ENCODE data around the gene ATP5PO. TPM values are rescaled to one million over a fixed set of nuclear protein-coding genes. Genes with fewer than 3 reads are reported as not detected.

ATP5PO gene
- total and polyA plus RNA-seq, 4 donors: 72.8 to 200 (median 131) TPM

- TF ChIP-seq RXRA (IDR thresholded peaks at IDR 0.05) (no peak), TAF1 (conservative IDR thresholded peaks at IDR 0.05) (no peak), FOXA1 (IDR thresholded peaks at IDR 0.05) (no peak), REST (IDR thresholded peaks at IDR 0.05) (no peak), GABPA (IDR thresholded peaks at IDR 0.05 in 1 of 2, conservative IDR thresholded peaks at IDR 0.05 in 1 of 2) (no peak), NR2F2 (IDR thresholded peaks at IDR 0.05) (no peak), EGR1 (IDR thresholded peaks at IDR 0.05; ENCODE audit: low read depth in 2 of 2) (no peak), YY1 (IDR thresholded peaks at IDR 0.05) (no peak)
- Histone ChIP-seq H3K36me3 (ENCODE audit: control insufficient read depth in 4 of 4, insufficient read depth in 3 of 4, low read depth in 1 of 4, low read length in 3 of 4) (no peaks in the 10 kb centered on the region), H3K9me3 (ENCODE audit: control insufficient read depth in 4 of 4, low read length in 3 of 4) (no peaks in the 10 kb centered on the region), H3K9ac (ENCODE audit: low read depth in 1 of 2, low read length in 2 of 2) (no peak overlapping the region), H3K27ac (ENCODE audit: low read depth in 1 of 2, low read length in 2 of 2) (no peak overlapping the region), H3K4me3 (ENCODE audit: low read depth in 1 of 3, low read length in 3 of 3) (no peak overlapping the region), H3K4me1 (ENCODE audit: control insufficient read depth in 4 of 4, insufficient read depth in 4 of 4, low read length in 3 of 4) (no peaks in the 10 kb centered on the region), H3K27me3 (ENCODE audit: control insufficient read depth in 4 of 4, insufficient read depth in 4 of 4, low read length in 3 of 4) (no peaks in the 10 kb centered on the region)
- DNase-seq (ENCODE audit: low spot score): no peak
- 73% methylated on average over 2 of the region's 2 CpGs for WGBS
These were observed 30.2 kb upstream of the ATP5PO start for GRCh38 chr21:33945652-33946270.

- Histone ChIP-seq H3K9ac (ENCODE audit: low read depth in 1 of 2, low read length in 2 of 2) (no peak overlapping the region), H3K9me3 (ENCODE audit: control insufficient read depth in 4 of 4, low read length in 3 of 4) (no peaks in the 10 kb centered on the region), H3K27ac (ENCODE audit: low read depth in 1 of 2, low read length in 2 of 2) (no peak overlapping the region), H3K27me3 (ENCODE audit: control insufficient read depth in 4 of 4, insufficient read depth in 4 of 4, low read length in 3 of 4) (no peaks in the 10 kb centered on the region), H3K36me3 (ENCODE audit: control insufficient read depth in 4 of 4, insufficient read depth in 3 of 4, low read depth in 1 of 4, low read length in 3 of 4) (no peaks in the 10 kb centered on the region), H3K4me3 (ENCODE audit: low read depth in 1 of 3, low read length in 3 of 3) (no peak overlapping the region), H3K4me1 (ENCODE audit: control insufficient read depth in 4 of 4, insufficient read depth in 4 of 4, low read length in 3 of 4) (no peaks in the 10 kb centered on the region)
- 97% methylated on average over 1 of the region's 1 CpG for WGBS
- TF ChIP-seq ATF3 (IDR thresholded peaks at IDR 0.05): no peak
- no peak for TF ChIP-seq TAF1 (conservative IDR thresholded peaks at IDR 0.05)
- no peak for DNase-seq (ENCODE audit: low spot score)
These were observed 28.7 kb upstream of the ATP5PO start for GRCh38 chr21:33944185-33944763.

- no peaks in the 10 kb centered on the region for H3K4me1 ChIP-seq (ENCODE audit: control insufficient read depth in 4 of 4, insufficient read depth in 4 of 4, low read length in 3 of 4)
- DNase-seq (ENCODE audit: low spot score): no peak
- no peak overlapping the region for H3K27ac ChIP-seq (ENCODE audit: low read depth in 1 of 2, low read length in 2 of 2)
- 97% methylated on average over 2 of the region's 2 CpGs for WGBS
- H3K27me3 ChIP-seq (ENCODE audit: control insufficient read depth in 4 of 4, insufficient read depth in 4 of 4, low read length in 3 of 4): no peaks in the 10 kb centered on the region
- no peaks in the 10 kb centered on the region for H3K36me3 ChIP-seq (ENCODE audit: control insufficient read depth in 4 of 4, insufficient read depth in 3 of 4, low read depth in 1 of 4, low read length in 3 of 4)
- H3K4me3 ChIP-seq (ENCODE audit: low read depth in 1 of 3, low read length in 3 of 3): no peak overlapping the region
- no peaks in the 10 kb centered on the region for H3K9me3 ChIP-seq (ENCODE audit: control insufficient read depth in 4 of 4, low read length in 3 of 4)
- no peak overlapping the region for H3K9ac ChIP-seq (ENCODE audit: low read depth in 1 of 2, low read length in 2 of 2)
- no peak for TF ChIP-seq SP1 (IDR thresholded peaks at IDR 0.05)
- TF ChIP-seq HNF4G (IDR thresholded peaks at IDR 0.05): no peak
- no peak for TF ChIP-seq FOXA1 (IDR thresholded peaks at IDR 0.05)
- no peak for TF ChIP-seq TAF1 (conservative IDR thresholded peaks at IDR 0.05)
- TF ChIP-seq JUND (IDR thresholded peaks at IDR 0.05): no peak
- TF ChIP-seq REST (IDR thresholded peaks at IDR 0.05): no peak
- no peak for TF ChIP-seq NR2F2 (IDR thresholded peaks at IDR 0.05)
- TF ChIP-seq YY1 (IDR thresholded peaks at IDR 0.05): no peak
- no peak for TF ChIP-seq CTCF (IDR thresholded peaks at IDR 0.05; ENCODE audit: low read depth, low read length, missing input control)
- no peak for TF ChIP-seq FOXA2 (IDR thresholded peaks at IDR 0.05)
- TF ChIP-seq RXRA (IDR thresholded peaks at IDR 0.05): no peak
- TF ChIP-seq RAD21 (IDR thresholded peaks at IDR 0.05): no peak
- TF ChIP-seq ATF3 (IDR thresholded peaks at IDR 0.05): no peak
- no peak for TF ChIP-seq GABPA (IDR thresholded peaks at IDR 0.05 in 1 of 2, conservative IDR thresholded peaks at IDR 0.05 in 1 of 2)
These were observed 27.7 kb upstream of the ATP5PO start for GRCh38 chr21:33943293-33943692.

Data from liver (tissue), 9 donors.